GM12878 (cell line): ENCODE data around the gene PSMC3IP. TPM values are rescaled to one million over a fixed set of nuclear protein-coding genes. Genes with fewer than 3 reads are reported as not detected.

ENCODE experiments used
- BCL11A ChIP-seq: IDR thresholded peaks from 2 replicates; pipeline ENCODE4 v1.6.1; 2011; ENCODE audit warnings: low read depth, low read length
- CHD4 ChIP-seq: fragments of 200-600 bp; sonication (generic); IDR thresholded peaks from 2 replicates; pipeline ENCODE4 v1.6.1; 2016; ENCODE audit warnings: mild to moderate bottlenecking
- E2F4 ChIP-seq: IDR thresholded peaks from 2 replicates; pipeline ENCODE4 v1.6.1; 2012; ENCODE audit warnings: low read depth, low read length, improper control_type of control experiment
- MAX ChIP-seq: IDR thresholded peaks from 2 replicates; pipeline ENCODE4 v1.6.1; 2012; ENCODE audit warnings: low read depth, low read length, improper control_type of control experiment
- NFYA ChIP-seq: IDR thresholded peaks from 2 replicates; pipeline ENCODE4 v1.6.1; 2011; ENCODE audit warnings: low read depth, mild to moderate bottlenecking, low read length, improper control_type of control experiment, borderline replicate concordance
- NRF1 ChIP-seq: conservative IDR thresholded peaks from 2 replicates; pipeline ENCODE4 v1.6.1; 2011; ENCODE audit warnings: mild to moderate bottlenecking, low read depth, low read length, improper control_type of control experiment
- REST ChIP-seq: IDR thresholded peaks from 2 replicates; pipeline ENCODE4 v1.6.1; 2012; ENCODE audit warnings: mild to moderate bottlenecking, low read depth, low read length
- SKIL ChIP-seq: fragments of 450-650 bp; IDR thresholded peaks from 2 replicates; pipeline ENCODE4 v1.6.1; 2017; ENCODE audit warnings: mild to moderate bottlenecking, low read depth, inconsistent platforms; ENCODE audit not compliant: poor library complexity, severe bottlenecking
- SMARCA5 ChIP-seq: fragments of 450-650 bp; IDR thresholded peaks from 2 replicates; pipeline ENCODE4 v1.6.1; 2017; ENCODE audit warnings: mild to moderate bottlenecking
- SREBF1 ChIP-seq: IDR thresholded peaks from 2 replicates; pipeline ENCODE4 v1.6.1; 2012; ENCODE audit warnings: mild to moderate bottlenecking, low read length
- USF2 ChIP-seq: IDR thresholded peaks from 2 replicates; pipeline ENCODE4 v1.6.1; 2011; ENCODE audit warnings: low read depth, low read length, improper control_type of control experiment, borderline replicate concordance
- ZBTB11 ChIP-seq: fragments of 450-650 bp; formaldehyde crosslinking; IDR thresholded peaks from 2 replicates; pipeline ENCODE4 v1.5.0; 2022; ENCODE audit warnings: mild to moderate bottlenecking, missing genetic modification characterization
- ZBTB4 ChIP-seq: fragments of 450-650 bp; formaldehyde crosslinking; IDR thresholded peaks from 2 replicates; pipeline ENCODE4 v1.4.0; 2022; ENCODE audit warnings: mild to moderate bottlenecking, moderate library complexity
- ZNF384 ChIP-seq: IDR thresholded peaks from 2 replicates; pipeline ENCODE4 v1.6.1; 2012; ENCODE audit warnings: low read depth, mild to moderate bottlenecking, low read length, improper control_type of control experiment, borderline replicate concordance
- ZNF622 ChIP-seq: fragments of 450-650 bp; IDR thresholded peaks from 2 replicates; pipeline ENCODE4 v1.6.1; 2017; ENCODE audit warnings: mild to moderate bottlenecking, inconsistent platforms
- ZSCAN29 ChIP-seq: fragments of 450-650 bp; IDR thresholded peaks from 2 replicates; pipeline ENCODE4 v1.6.1; 2017; ENCODE audit warnings: mild to moderate bottlenecking, moderate library complexity
- polyA plus RNA-seq, 11 experiments: library from polyadenylated mRNA; depleted of rRNA in 4 of 11; unstranded in 6 of 11; stranded (reverse) in 5 of 11; fragments of >200 nt; fragmentation: Nextera tagmentation in 4 of 11; fragmentation: Illumina TruSeq in 1 of 11; extraction: Ambion mirVana in 4 of 11; extraction: Trizol in 1 of 11; gene quantifications; 1 replicate in 1 of 11; 2 replicates in 10 of 11; pipeline versions ENCODE4 v1.2.1 to v1.2.3, GENCODE V29; 2011 to 2016; ENCODE audit warnings: inconsistent platforms in 2 of 11, missing spikeins in 2 of 11, low read depth in 1 of 11
- total RNA-seq, 4 experiments: library from RNA; depleted of rRNA in 3 of 4; stranded (reverse); fragments of >200 nt in 3 of 4; fragmentation: Illumina TruSeq in 1 of 4; extraction: Trizol in 1 of 4; gene quantifications; 2 replicates each; pipeline versions ENCODE4 v1.2.1 to v1.2.3, GENCODE V29; 2013 to 2021

The PSMC3IP gene
- total and polyA plus RNA-seq, 10 of the 15 experiments (the other 5 are each of a cell fraction or from before 2014, with no cell fraction given), result 6.8 to 34.5 (median 17.7) TPM

GRCh38 chr17:42536048-42536371 is 41.5 kb downstream of the PSMC3IP start, which contains the start of gene NAGLU (continued):
- TF ChIP-seq REST, result no peak
- TF ChIP-seq USF2, result peak; percentile 90
- TF ChIP-seq ZNF622, result no peak
- no peak for TF ChIP-seq ZBTB4 (CRISPR knock-in tag)
- no peak for TF ChIP-seq E2F4
- TF ChIP-seq ZSCAN29, result no peak; the same call in 1 of the 2 replicates
- no peak for TF ChIP-seq CHD4
- no peak for TF ChIP-seq NRF1
- no peak; the same call in none of the 2 replicates for TF ChIP-seq MAX
- TF ChIP-seq BCL11A, result 0 out of 2 replicates have a peak, but pooled peaks have one; percentile 26
- no peak for TF ChIP-seq SREBF1
- no peak for TF ChIP-seq SKIL
- TF ChIP-seq ZNF384, result no peak
- no peak for TF ChIP-seq ZBTB11 (CRISPR knock-in tag)
- no peak for TF ChIP-seq SMARCA5
- no peak for TF ChIP-seq NFYA
- TF ChIP-seq, all 136 proteins: peak for 34
